ENCODE results near the gene UTF1.

DNA sequence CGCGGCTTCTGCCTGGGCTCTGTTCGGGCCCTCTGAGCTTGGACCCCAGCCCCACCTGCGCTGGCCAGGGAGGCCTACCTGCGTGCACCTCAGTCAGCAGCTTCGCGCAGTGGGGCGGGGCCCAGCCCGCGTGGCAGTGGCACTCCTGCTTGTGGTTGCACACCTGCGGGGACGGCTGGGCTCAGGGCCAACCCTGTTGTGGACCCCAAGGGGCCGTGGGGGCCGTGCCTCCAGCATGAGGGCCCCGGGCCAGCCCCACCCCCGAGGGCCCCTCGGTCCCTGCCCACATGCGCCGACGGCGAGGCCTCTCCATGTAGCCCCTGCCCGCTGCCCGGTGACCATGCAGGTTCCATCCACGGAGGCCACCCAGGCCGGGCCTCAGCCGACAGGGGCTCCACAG lies 39.4 kb downstream of the UTF1 start:
- TF ChIP-seq POLR2A (IDR thresholded peaks at IDR 0.05; ENCODE audit: low read length): no peak
- TF ChIP-seq GATA1 (IDR thresholded peaks at IDR 0.05; ENCODE audit: low read depth, low read length): no peak

Measured in erythroblast (primary cell).